AG04450 (cell line): ENCODE results near the gene LINGO1. TPM values are rescaled to one million over a fixed set of nuclear protein-coding genes. Genes with fewer than 3 reads are reported as not detected.

Experiments used
- CTCF ChIA-PET: fragments of 300-600, 350-600 bp; formaldehyde crosslinking; extraction: SDS; loops from one replicate; lab custom pipeline; 2022; ENCODE audit warnings: antibody characterized with exemption, inconsistent platforms; lab: Charles Lee
- POLR2A ChIA-PET: fragments of 350-600 bp; formaldehyde crosslinking; extraction: SDS; loops from one replicate; lab custom pipeline; 2021; ENCODE audit warnings: antibody characterized with exemption, inconsistent platforms; lab: Yijun Ruan, JAX
- DNase-seq: peaks from one replicate; pipeline ENCODE4 v3.0.0-alpha.2; 2011; ENCODE audit warnings: low read depth, low spot score
- H3K27ac ChIP-seq: one replicate; pipeline ENCODE4 v1.5.1; 2012; ENCODE audit warnings: low read depth, low read length, control low read depth
- H3K27me3 ChIP-seq: one replicate; pipeline ENCODE4 v1.6.0; 2012; ENCODE audit warnings: low read length; ENCODE audit not compliant: control insufficient read depth, insufficient read depth
- H3K4me3 ChIP-seq: 2 replicates; pipeline ENCODE4 v1.5.1; 2011; ENCODE audit warnings: mild to moderate bottlenecking, low read depth, low read length, control low read depth
- H3K9me3 ChIP-seq: 2 replicates; pipeline ENCODE4 v1.5.1; 2012; ENCODE audit warnings: low read length; ENCODE audit not compliant: control insufficient read depth, insufficient read depth
- CTCF ChIP-seq: IDR thresholded peaks from 2 replicates; pipeline ENCODE4 v1.5.1; 2011; ENCODE audit warnings: low read depth, low read length, control low read depth, inconsistent platforms
- polyA plus RNA-seq: library from polyadenylated mRNA; depleted of rRNA; stranded (reverse); fragments of >200 nt; gene quantifications from 2 replicates; pipeline ENCODE4 v1.2.3, GENCODE V29; 2011

LINGO1 gene
- polyA plus RNA-seq, 1 experiment = not detected

- no peak overlapping the region for H3K27ac ChIP-seq
- no peak for DNase-seq
- TF ChIP-seq CTCF = no peak
- no peaks in the 10 kb centered on the region; the same call in 1 of the 2 replicates for H3K9me3 ChIP-seq
- no peak overlapping the region for H3K4me3 ChIP-seq
- ChIA-PET CTCF (interaction anchor here (1.0 kb wide), 1 partner anchor 8 kb away, joined by 5 read pairs; no protein-coding TSS in a partner anchor), POLR2A (no interaction called here)
- peaks cover 50% of the 10 kb centered on the region for H3K27me3 ChIP-seq
These were observed 7.8 kb downstream of the LINGO1 start for GRCh38 chr15:77624868-77625267.

- Histone ChIP-seq H3K9me3 (no peaks in the 10 kb centered on the region; the same call in 1 of the 2 replicates), H3K27ac (no peak overlapping the region), H3K27me3 (peaks cover 42% of the 10 kb centered on the region), H3K4me3 (no peak overlapping the region)
- CTCF ChIA-PET = interaction anchor here (0.8 kb wide), 1 partner anchor 9 kb away, joined by 3 read pairs; no protein-coding TSS in a partner anchor
- no peak for TF ChIP-seq CTCF
- POLR2A ChIA-PET = no interaction called here
- no peak for DNase-seq
These were observed 8.8 kb downstream of the LINGO1 start for GRCh38 chr15:77623755-77624524.

DNA sequence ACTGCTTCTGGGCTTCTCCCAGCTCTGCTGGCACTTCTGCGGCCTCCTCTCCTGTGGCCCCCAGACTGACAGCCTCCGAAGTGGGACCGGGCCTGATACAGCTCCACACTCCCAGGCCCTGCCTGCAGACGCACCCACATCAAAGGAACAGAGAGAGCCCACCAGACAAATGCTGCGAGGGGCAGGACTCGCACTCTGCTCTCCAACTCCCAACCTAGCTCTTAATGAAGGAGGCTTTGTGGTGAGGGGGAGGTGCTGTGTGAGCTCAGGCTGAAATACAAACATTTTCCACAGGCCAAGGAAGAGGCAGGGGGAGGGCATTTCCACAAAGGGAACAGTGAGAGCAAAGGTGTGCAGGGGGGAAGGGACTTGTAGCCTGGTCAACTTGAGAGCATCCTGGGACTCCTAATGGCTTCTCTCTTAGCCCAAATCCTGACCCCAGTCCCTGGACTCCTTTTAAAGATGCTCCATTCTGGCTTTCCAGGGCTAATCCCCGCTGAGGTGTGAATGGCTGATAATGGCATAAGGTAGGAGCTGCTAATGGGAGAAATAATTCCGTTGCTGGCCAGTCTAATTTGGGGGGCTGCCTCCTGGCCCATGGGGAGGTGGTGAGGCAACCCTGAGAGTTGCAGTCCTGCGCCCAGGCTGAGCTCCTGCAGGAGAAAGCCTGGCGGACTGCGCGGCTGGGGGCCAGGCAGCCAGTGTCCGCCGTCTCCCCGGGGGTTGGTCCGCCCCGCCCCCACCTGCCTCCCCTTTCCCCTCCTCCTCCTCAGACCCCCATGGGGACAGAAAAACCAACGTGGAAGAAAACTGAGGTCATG, 9.6 kb downstream of the LINGO1 start:
- DNase-seq = no peak
- Histone ChIP-seq H3K9me3 (no peaks in the 10 kb centered on the region; the same call in 1 of the 2 replicates), H3K27ac (no peak overlapping the region), H3K4me3 (no peak overlapping the region), H3K27me3 (peaks cover 40% of the 10 kb centered on the region)
- ChIA-PET CTCF (interaction anchor here (4.3 kb wide), 1 partner anchor 11 kb away, joined by 25 read pairs; no protein-coding TSS in a partner anchor), POLR2A (no interaction called here)
- no peak for TF ChIP-seq CTCF

GRCh38 chr15:77622209-77622933, 10.3 kb downstream of the LINGO1 start:
- no peak overlapping the region for H3K27ac ChIP-seq
- no peak overlapping the region for H3K4me3 ChIP-seq
- ChIA-PET CTCF (interaction anchor here (4.3 kb wide), 1 partner anchor 11 kb away, joined by 25 read pairs; no protein-coding TSS in a partner anchor), POLR2A (no interaction called here)
- no peaks in the 10 kb centered on the region; the same call in 1 of the 2 replicates for H3K9me3 ChIP-seq
- DNase-seq = no peak
- H3K27me3 ChIP-seq = peaks cover 40% of the 10 kb centered on the region
- no peak for TF ChIP-seq CTCF
